Testis (tissue), 3 donors: ENCODE results near the gene B3GNT3. TPM values are rescaled to one million over a fixed set of nuclear protein-coding genes. Genes with fewer than 3 reads are reported as not detected.

ENCODE experiments used
- DNase-seq: peaks from one replicate; pipeline ENCODE4 v3.0.0-alpha.2; 2019
- H3K27ac ChIP-seq, 2 donors: fragments of 200-600 bp; sonication (generic); one replicate each; pipeline ENCODE4 v1.5.1; 2019
- H3K27me3 ChIP-seq: fragments of 200-600 bp; sonication (generic); one replicate; pipeline ENCODE4 v1.5.1; 2019
- H3K36me3 ChIP-seq: fragments of 200-600 bp; sonication (generic); one replicate; pipeline ENCODE4 v1.5.1; 2017; ENCODE audit warnings: low read depth; ENCODE audit errors: missing control alignments
- H3K4me1 ChIP-seq: fragments of 200-600 bp; sonication (generic); one replicate; pipeline ENCODE4 v1.5.1; 2019
- H3K4me3 ChIP-seq, 2 donors: fragments of 200-600 bp; sonication (generic); one replicate each; pipeline ENCODE4 v1.5.1; 2017 to 2019
- H3K9me3 ChIP-seq: fragments of 200-600 bp; sonication (generic); one replicate; pipeline ENCODE4 v1.5.1; 2017
- POLR2A ChIP-seq: fragments of 450-650 bp; IDR thresholded peaks from one replicate; pipeline ENCODE4 v1.6.1; 2017; ENCODE audit warnings: antibody characterized with exemption, mild to moderate bottlenecking, moderate library complexity
- WGBS, 2 donors: methylation state at CpG; one replicate each; pipeline ENCODE4 v1.1.5; 2018; 5-methylcytosine and 5-hydroxymethylcytosine counted together
- intact Hi-C: fragments of 100-400 bp; cut with DNase I; formaldehyde crosslinking; loops from one replicate; pipeline ENCODE4 v1.15.1; 2023; ENCODE audit warnings: low total_unique reads
- polyA plus RNA-seq: library from polyadenylated mRNA; stranded (reverse); fragments of 350-450 nt; fragmentation: Illumina TruSeq; extraction: RNeasy Lipid Tissue Mini Kit (QIAGEN cat#74804); gene quantifications from one replicate; pipeline ENCODE4 v1.2.3, GENCODE V29; 2014; ENCODE audit warnings: low read depth, low replicate concordance; ENCODE audit not compliant: insufficient read depth
- total RNA-seq, 2 donors: library from RNA; depleted of rRNA; stranded (reverse); fragments of >200 nt; gene quantifications; one replicate each; pipeline ENCODE4 v1.2.3, GENCODE V29; 2016
- TF ChIP-seq, protein P1 (sequence below), 3 experiments: fragments of 450-650 bp in 2 of 3; fragments of 200-600 bp in 1 of 3; sonication (generic) in 1 of 3; IDR thresholded peaks; one replicate each; pipeline ENCODE4 v1.5.1; 2016 to 2019; ENCODE audit warnings: antibody characterized with exemption in 3 of 3, mild to moderate bottlenecking in 2 of 3, moderate library complexity in 1 of 3

B3GNT3 gene
- total and polyA plus RNA-seq, 3 donors from 2014 or later: 0.19 to 0.71 (median 0.63) TPM

DNA sequence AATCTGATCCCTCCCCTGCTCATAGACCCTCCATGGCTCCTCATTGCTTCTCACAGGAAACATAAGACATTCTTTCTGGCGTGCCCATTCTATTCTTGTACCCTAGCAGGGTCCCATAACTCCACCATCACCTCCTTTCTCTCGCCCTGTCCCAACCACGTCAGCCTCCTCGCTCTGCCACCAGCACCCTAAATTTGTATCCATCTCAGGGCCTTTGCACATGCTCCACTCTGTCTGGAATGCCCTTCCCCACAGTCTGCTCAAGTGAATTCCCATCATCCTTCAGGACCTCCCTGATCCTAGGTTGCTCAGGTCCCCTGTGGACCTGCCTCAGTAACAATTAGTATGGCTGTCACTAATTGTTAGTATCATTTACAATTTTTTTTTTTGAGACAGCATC is 10.5 kb downstream of the B3GNT3 start:
- 94 to 98% methylated on average over 4 of the region's 4 CpGs for WGBS, 2 donors
- DNase-seq: no peak
- Histone ChIP-seq H3K4me1 (no peaks in the 10 kb centered on the region), H3K36me3 (no peaks in the 10 kb centered on the region), H3K4me3 (no peak overlapping the region), H3K27ac (no peak overlapping the region), H3K27me3 (no peaks in the 10 kb centered on the region), H3K9me3 (no peaks in the 10 kb centered on the region)
- TF ChIP-seq, protein P1, sequence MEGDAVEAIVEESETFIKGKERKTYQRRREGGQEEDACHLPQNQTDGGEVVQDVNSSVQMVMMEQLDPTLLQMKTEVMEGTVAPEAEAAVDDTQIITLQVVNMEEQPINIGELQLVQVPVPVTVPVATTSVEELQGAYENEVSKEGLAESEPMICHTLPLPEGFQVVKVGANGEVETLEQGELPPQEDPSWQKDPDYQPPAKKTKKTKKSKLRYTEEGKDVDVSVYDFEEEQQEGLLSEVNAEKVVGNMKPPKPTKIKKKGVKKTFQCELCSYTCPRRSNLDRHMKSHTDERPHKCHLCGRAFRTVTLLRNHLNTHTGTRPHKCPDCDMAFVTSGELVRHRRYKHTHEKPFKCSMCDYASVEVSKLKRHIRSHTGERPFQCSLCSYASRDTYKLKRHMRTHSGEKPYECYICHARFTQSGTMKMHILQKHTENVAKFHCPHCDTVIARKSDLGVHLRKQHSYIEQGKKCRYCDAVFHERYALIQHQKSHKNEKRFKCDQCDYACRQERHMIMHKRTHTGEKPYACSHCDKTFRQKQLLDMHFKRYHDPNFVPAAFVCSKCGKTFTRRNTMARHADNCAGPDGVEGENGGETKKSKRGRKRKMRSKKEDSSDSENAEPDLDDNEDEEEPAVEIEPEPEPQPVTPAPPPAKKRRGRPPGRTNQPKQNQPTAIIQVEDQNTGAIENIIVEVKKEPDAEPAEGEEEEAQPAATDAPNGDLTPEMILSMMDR (IDR thresholded peaks at IDR 0.05): no peak
- no peak for TF ChIP-seq POLR2A
- intact Hi-C loops: no loop called here

DNA sequence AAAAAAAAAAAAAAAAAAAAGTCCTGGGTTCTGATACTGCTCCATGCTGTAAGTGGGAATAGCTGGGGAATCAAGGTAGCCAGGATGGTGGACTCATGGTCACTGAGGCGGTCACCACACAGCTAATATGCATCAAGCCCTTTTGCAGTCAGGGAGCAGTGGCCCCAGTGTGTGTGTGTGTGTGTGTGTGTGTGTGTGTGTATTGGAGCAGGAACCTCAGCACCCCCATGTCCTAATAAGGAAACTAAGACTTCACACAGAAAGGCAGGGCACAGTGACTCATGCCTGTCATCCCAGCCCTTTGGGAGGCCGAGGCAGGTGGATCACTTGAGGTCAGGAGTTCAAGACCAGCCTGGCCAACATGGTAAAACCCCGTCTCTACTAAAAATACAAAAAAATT is 12.0 kb downstream of the B3GNT3 start:
- DNase-seq: no peak
- WGBS, 2 donors: 85 to 100% methylated on average over 1 to 3 of the region's 3 CpGs
- Histone ChIP-seq H3K9me3 (no peaks in the 10 kb centered on the region), H3K36me3 (no peaks in the 10 kb centered on the region), H3K4me3 (no peak overlapping the region), H3K4me1 (no peaks in the 10 kb centered on the region), H3K27ac (no peak overlapping the region), H3K27me3 (no peaks in the 10 kb centered on the region)
- TF ChIP-seq, protein P1 (IDR thresholded peaks at IDR 0.05): no peak
- TF ChIP-seq POLR2A: no peak
- intact Hi-C loops: no loop called here

DNA sequence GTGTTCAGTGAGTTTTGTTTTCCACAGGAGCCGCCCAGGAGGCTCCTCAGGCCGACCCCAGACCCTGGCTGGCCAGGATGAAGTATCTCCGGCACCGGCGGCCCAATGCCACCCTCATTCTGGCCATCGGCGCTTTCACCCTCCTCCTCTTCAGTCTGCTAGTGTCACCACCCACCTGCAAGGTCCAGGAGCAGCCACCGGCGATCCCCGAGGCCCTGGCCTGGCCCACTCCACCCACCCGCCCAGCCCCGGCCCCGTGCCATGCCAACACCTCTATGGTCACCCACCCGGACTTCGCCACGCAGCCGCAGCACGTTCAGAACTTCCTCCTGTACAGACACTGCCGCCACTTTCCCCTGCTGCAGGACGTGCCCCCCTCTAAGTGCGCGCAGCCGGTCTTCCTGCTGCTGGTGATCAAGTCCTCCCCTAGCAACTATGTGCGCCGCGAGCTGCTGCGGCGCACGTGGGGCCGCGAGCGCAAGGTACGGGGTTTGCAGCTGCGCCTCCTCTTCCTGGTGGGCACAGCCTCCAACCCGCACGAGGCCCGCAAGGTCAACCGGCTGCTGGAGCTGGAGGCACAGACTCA is 12.9 kb downstream of the B3GNT3 start:
- TF ChIP-seq, protein P1 (IDR thresholded peaks at IDR 0.05): no peak
- no peak for TF ChIP-seq POLR2A
- 70 to 79% methylated on average over 21 to 36 of the region's 38 CpGs for WGBS, 2 donors
- H3K4me3 ChIP-seq: no peak overlapping the region
- no peaks in the 10 kb centered on the region for H3K4me1 ChIP-seq
- no peaks in the 10 kb centered on the region for H3K27me3 ChIP-seq
- no peaks in the 10 kb centered on the region for H3K36me3 ChIP-seq
- H3K9me3 ChIP-seq: no peaks in the 10 kb centered on the region
- intact Hi-C loops: no loop called here
- no peak overlapping the region for H3K27ac ChIP-seq
- DNase-seq: no peak

DNA sequence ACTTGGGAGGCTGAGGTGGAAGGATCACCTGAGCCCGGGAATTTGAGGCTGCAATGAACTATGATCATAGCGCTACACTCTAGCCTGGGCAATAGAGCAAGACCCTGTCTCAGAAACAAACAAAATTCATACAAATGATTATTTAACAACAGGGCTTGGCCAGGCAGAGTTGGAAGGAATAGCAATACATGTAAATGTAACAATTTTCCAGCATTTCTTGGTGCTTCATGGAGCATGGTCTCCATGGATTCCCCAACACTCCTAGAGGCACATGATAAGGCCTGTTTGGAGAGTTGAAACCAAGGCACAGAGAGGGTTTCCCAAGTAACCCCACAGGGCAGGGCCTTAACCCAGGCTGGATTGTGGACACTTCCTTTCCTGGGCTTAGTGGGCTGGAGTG is 16.2 kb downstream of the B3GNT3 start:
- 100% methylated on average over 2 of the region's 2 CpGs for WGBS, 2 donors
- H3K36me3 ChIP-seq: no peaks in the 10 kb centered on the region
- H3K27me3 ChIP-seq: no peaks in the 10 kb centered on the region
- H3K4me1 ChIP-seq: no peaks in the 10 kb centered on the region
- TF ChIP-seq, protein P1 (IDR thresholded peaks at IDR 0.05): no peak
- TF ChIP-seq POLR2A: no peak
- H3K4me3 ChIP-seq: no peak overlapping the region
- intact Hi-C loops: no loop called here
- H3K27ac ChIP-seq: no peak overlapping the region
- H3K9me3 ChIP-seq: no peaks in the 10 kb centered on the region
- DNase-seq: no peak

DNA sequence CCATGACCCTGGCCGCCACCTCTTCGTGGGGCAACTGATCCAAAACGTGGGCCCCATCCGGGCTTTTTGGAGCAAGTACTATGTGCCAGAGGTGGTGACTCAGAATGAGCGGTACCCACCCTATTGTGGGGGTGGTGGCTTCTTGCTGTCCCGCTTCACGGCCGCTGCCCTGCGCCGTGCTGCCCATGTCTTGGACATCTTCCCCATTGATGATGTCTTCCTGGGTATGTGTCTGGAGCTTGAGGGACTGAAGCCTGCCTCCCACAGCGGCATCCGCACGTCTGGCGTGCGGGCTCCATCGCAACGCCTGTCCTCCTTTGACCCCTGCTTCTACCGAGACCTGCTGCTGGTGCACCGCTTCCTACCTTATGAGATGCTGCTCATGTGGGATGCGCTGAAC is 16.7 kb downstream of the B3GNT3 start:
- no peak overlapping the region for H3K4me3 ChIP-seq
- no peak for DNase-seq
- no peak overlapping the region for H3K27ac ChIP-seq
- 86 to 92% methylated on average over 20 of the region's 20 CpGs for WGBS, 2 donors
- H3K4me1 ChIP-seq: no peaks in the 10 kb centered on the region
- H3K36me3 ChIP-seq: no peaks in the 10 kb centered on the region
- H3K27me3 ChIP-seq: no peaks in the 10 kb centered on the region
- intact Hi-C loops: no loop called here
- no peaks in the 10 kb centered on the region for H3K9me3 ChIP-seq
- TF ChIP-seq, protein P1 (IDR thresholded peaks at IDR 0.05): no peak
- no peak for TF ChIP-seq POLR2A
